GM18861 (cell line): ENCODE results near the gene CFB.

Source experiments
- ATAC-seq: cut with Tn5 transposase; IDR thresholded peaks from one replicate; pipeline ENCODE4 v1.9.1; 2021; ENCODE audit not compliant: unreplicated experiment

Gene CFB

GRCh38 chr6:31948306-31948705, 2.4 kb downstream of the CFB start:
- no peak for ATAC-seq

GRCh38 chr6:31948753-31949413, 3.0 kb downstream of the CFB start:
- no peak for ATAC-seq

- no peak for ATAC-seq
Observed at GRCh38 chr6:31949926-31950548, 4.1 kb downstream of the CFB start.

GRCh38 chr6:31952140-31952805, 6.4 kb downstream of the CFB start:
- no peak for ATAC-seq

GRCh38 chr6:31952890-31953289, 7.0 kb downstream of the CFB start:
- ATAC-seq = no peak

- ATAC-seq = no peak
Observed at GRCh38 chr6:31954511-31954910, 8.6 kb downstream of the CFB start.

GRCh38 chr6:31956796-31957195, 10.9 kb downstream of the CFB start:
- ATAC-seq = no peak

- ATAC-seq = no peak
Observed at GRCh38 chr6:31958412-31958740, 12.5 kb downstream of the CFB start.

- peak; percentile 88 for ATAC-seq
Observed at GRCh38 chr6:31958741-31959739, 13.1 kb downstream of the CFB start, which contains the start of the genes NELFE and SKIC2. NELFE (minus strand) TSS chr6:31958971; CDS start chr6:31958446, 525 bp downstream. SKIC2 (plus strand) TSS chr6:31959175; CDS start chr6:31959193, 18 bp downstream.

- ATAC-seq = no peak
Observed at GRCh38 chr6:31961616-31962015, 15.7 kb downstream of the CFB start.

GRCh38 chr6:31963921-31964320, 18.0 kb downstream of the CFB start:
- no peak for ATAC-seq

GRCh38 chr6:31965700-31966099, 19.8 kb downstream of the CFB start:
- no peak for ATAC-seq

GRCh38 chr6:31966506-31966905, 20.6 kb downstream of the CFB start:
- ATAC-seq = no peak

GRCh38 chr6:31966997-31967925, 21.4 kb downstream of the CFB start:
- no peak for ATAC-seq

- no peak for ATAC-seq
Observed at GRCh38 chr6:31967926-31968320, 22.0 kb downstream of the CFB start.

- ATAC-seq = no peak
Observed at GRCh38 chr6:31968326-31968725, 22.4 kb downstream of the CFB start.

- ATAC-seq = no peak
Observed at GRCh38 chr6:31968791-31969711, 23.2 kb downstream of the CFB start.

GRCh38 chr6:31969712-31970603, 24.1 kb downstream of the CFB start:
- ATAC-seq = no peak
